ENCODE results near the gene LRG1.

GRCh38 chr19:4494691-4495064 lies 45.2 kb downstream of the LRG1 start:
- no peak for TF ChIP-seq CTCF (CRISPR knock-in tag; IDR thresholded peaks at IDR 0.05)
- TF ChIP-seq ZFX (CRISPR knock-in tag; IDR thresholded peaks at IDR 0.05; ENCODE audit: low read depth) = no peak
- TF ChIP-seq RBM22 (optimal IDR thresholded peaks at IDR 0.05; ENCODE audit: low read length) = no peak
- TF ChIP-seq ZNF274 (CRISPR knock-in tag; IDR thresholded peaks at IDR 0.05) = no peak
- no peak for TF ChIP-seq ZNF12 (CRISPR knock-in tag; IDR thresholded peaks at IDR 0.05)
- TF ChIP-seq CEBPZ (IDR thresholded peaks at IDR 0.05; ENCODE audit: low read length) = no peak
- TF ChIP-seq CEBPB (IDR thresholded peaks at IDR 0.05; ENCODE audit: borderline replicate concordance, low read depth, low read length) = no peak
- TF ChIP-seq HNF1B (CRISPR knock-in tag; IDR thresholded peaks at IDR 0.05) = no peak
- TF ChIP-seq ZNF207 (IDR thresholded peaks at IDR 0.05; ENCODE audit: borderline replicate concordance) = no peak
- TF ChIP-seq ARID4A (CRISPR knock-in tag; IDR thresholded peaks at IDR 0.05; ENCODE audit: borderline replicate concordance) = no peak
- no peak for TF ChIP-seq BORCS8-MEF2B (CRISPR knock-in tag; IDR thresholded peaks at IDR 0.05)
